Lung (tissue), 12 donors: ENCODE data around the gene PLEKHG4. TPM values are rescaled to one million over a fixed set of nuclear protein-coding genes. Genes with fewer than 3 reads are reported as not detected.
A peak's percentile ranks its signal among the peaks of the same experiment; 100 is the strongest.

Experiments used
- ATAC-seq: fragments of 200-7000 bp; cut with Tn5 transposase; one replicate; pipeline ENCODE4 v1.9.1; 2020; ENCODE audit warnings: moderate number of reproducible peaks; ENCODE audit not compliant: insufficient read depth, low FRiP score
- DNase-seq, 3 donors: peaks; one replicate each; pipeline ENCODE4 v3.0.0-alpha.2; 2013 to 2017
- H3K27ac ChIP-seq, 2 donors: one replicate each; pipeline ENCODE4 v1.5.1; 2013; ENCODE audit warnings: mild to moderate bottlenecking in 2 of 2, moderate library complexity in 2 of 2, control low read depth in 1 of 2, inconsistent platforms in 1 of 2, low read depth in 1 of 2, low read length in 1 of 2
- H3K27me3 ChIP-seq, 3 donors: one replicate each; pipeline ENCODE4 v1.5.1; 2013; ENCODE audit warnings: low read length in 2 of 3; ENCODE audit not compliant: control insufficient read depth in 3 of 3, insufficient read depth in 3 of 3
- H3K36me3 ChIP-seq, 4 donors: one replicate each; pipeline ENCODE4 v1.5.1; 2013; ENCODE audit warnings: low read length in 4 of 4, mild to moderate bottlenecking in 1 of 4, moderate library complexity in 1 of 4; ENCODE audit not compliant: control insufficient read depth in 4 of 4, insufficient read depth in 4 of 4
- H3K4me1 ChIP-seq, 5 donors: one replicate each; pipeline ENCODE4 v1.5.1; 2013; ENCODE audit warnings: low read length in 5 of 5, mild to moderate bottlenecking in 2 of 5, moderate library complexity in 1 of 5; ENCODE audit not compliant: control insufficient read depth in 5 of 5, insufficient read depth in 5 of 5
- H3K4me3 ChIP-seq: one replicate; pipeline ENCODE4 v1.5.1; 2013; ENCODE audit warnings: mild to moderate bottlenecking, control low read depth, moderate library complexity
- H3K9ac ChIP-seq, 2 donors: one replicate each; pipeline ENCODE4 v1.5.1; 2013; ENCODE audit warnings: low read length in 2 of 2, control low read depth in 1 of 2; ENCODE audit not compliant: insufficient read depth in 1 of 2
- H3K9me3 ChIP-seq, 4 donors: one replicate each; pipeline ENCODE4 v1.5.1; 2013; ENCODE audit warnings: low read length in 3 of 4, mild to moderate bottlenecking in 1 of 4, moderate library complexity in 1 of 4; ENCODE audit not compliant: control insufficient read depth in 4 of 4, insufficient read depth in 3 of 4
- CTCF ChIP-seq: IDR thresholded peaks from 2 replicates; pipeline ENCODE4 v1.5.1; 2012; ENCODE audit warnings: mild to moderate bottlenecking; ENCODE audit errors: control extremely low read depth, extremely low read depth
- WGBS, 2 donors: extraction: QIAGEN DNeasy Blood & Tissue Kit; methylation state at CpG; one replicate each; pipeline ENCODE4 v1.1.7; 2013; 5-methylcytosine and 5-hydroxymethylcytosine counted together
- polyA plus RNA-seq, 2 donors: library from polyadenylated mRNA; stranded (reverse); fragments of 200-250 nt; gene quantifications; one replicate each; pipeline ENCODE4 v1.2.1, GENCODE V29; 2013
- total RNA-seq, 2 donors: library from RNA; depleted of rRNA in 1 of 2; stranded (reverse); fragments of >200 nt in 1 of 2; gene quantifications; one replicate each; pipeline ENCODE4 v1.2.1, GENCODE V29; 2014 to 2021
- donor health status: control.
- donor health status: control.
- donor health status: Bipolar disorder and iron deficiency.
- donor health status: healthy.
- donor health status: DM: yes; HTN: yes; CAD: no.

The PLEKHG4 gene
- total and polyA plus RNA-seq, 4 donors, result 9.0 to 26.9 (median 17.1) TPM

- no peak overlapping the region for H3K9ac ChIP-seq
- no peak for TF ChIP-seq CTCF
- peaks cover 0 to 2% (median 0%) of the 10 kb centered on the region in 5 donors for H3K4me1 ChIP-seq
- no peak overlapping the region for H3K4me3 ChIP-seq
- no peak overlapping the region for H3K27ac ChIP-seq
- peak in 1 of 3 donors; percentile 33 for DNase-seq
- H3K9me3 ChIP-seq, result no peaks in the 10 kb centered on the region
- 81 to 87% methylated on average over 9 of the region's 9 CpGs for WGBS, 2 donors
- H3K27me3 ChIP-seq, result no peaks in the 10 kb centered on the region
- no peak for ATAC-seq
- H3K36me3 ChIP-seq, result peaks cover 0 to 18% (median 5%) of the 10 kb centered on the region in 4 donors
These were observed 15.1 kb upstream of the PLEKHG4 start for GRCh38 chr16:67264277-67264676.

DNA sequence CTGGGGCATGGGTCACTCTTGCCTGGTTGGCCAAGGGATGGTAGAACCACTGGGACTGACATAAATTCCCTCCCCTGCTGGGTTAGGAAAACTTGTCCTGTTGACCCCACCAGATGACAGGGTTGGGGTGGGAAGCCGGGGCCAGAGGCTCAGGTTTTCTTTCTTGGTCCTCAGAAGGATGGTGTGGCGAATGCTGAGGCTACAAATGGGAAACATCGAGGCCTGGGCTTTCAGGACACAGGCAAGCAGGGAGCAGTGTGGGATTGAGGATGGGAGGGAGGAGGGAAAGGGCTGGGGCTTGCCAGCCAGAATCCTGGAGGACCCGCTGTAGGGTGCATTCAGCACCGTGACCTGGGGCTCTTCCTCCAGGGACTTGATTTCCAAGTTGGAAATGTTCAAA, 14.5 kb upstream of the PLEKHG4 start:
- ATAC-seq, result no peak
- Histone ChIP-seq H3K27ac (no peak overlapping the region), H3K4me1 (peaks cover 0 to 4% (median 0%) of the 10 kb centered on the region in 5 donors), H3K27me3 (no peaks in the 10 kb centered on the region), H3K9ac (no peak overlapping the region), H3K9me3 (no peaks in the 10 kb centered on the region), H3K36me3 (peaks cover 0 to 18% (median 2%) of the 10 kb centered on the region in 4 donors), H3K4me3 (no peak overlapping the region)
- TF ChIP-seq CTCF, result no peak
- no peak for DNase-seq
- 92 to 96% methylated on average over 5 of the region's 5 CpGs for WGBS, 2 donors

GRCh38 chr16:67265834-67266233, 13.5 kb upstream of the PLEKHG4 start:
- Histone ChIP-seq H3K9ac (no peak overlapping the region), H3K4me3 (no peak overlapping the region), H3K36me3 (peaks cover 0 to 13% (median 2%) of the 10 kb centered on the region in 4 donors), H3K4me1 (peaks cover 0 to 4% (median 0%) of the 10 kb centered on the region in 5 donors), H3K9me3 (no peaks in the 10 kb centered on the region), H3K27ac (no peak overlapping the region), H3K27me3 (no peaks in the 10 kb centered on the region)
- TF ChIP-seq CTCF, result no peak
- ATAC-seq (no peak), DNase-seq (no peak)
- WGBS, 2 donors, result 63 to 72% methylated on average over 8 of the region's 8 CpGs

DNA sequence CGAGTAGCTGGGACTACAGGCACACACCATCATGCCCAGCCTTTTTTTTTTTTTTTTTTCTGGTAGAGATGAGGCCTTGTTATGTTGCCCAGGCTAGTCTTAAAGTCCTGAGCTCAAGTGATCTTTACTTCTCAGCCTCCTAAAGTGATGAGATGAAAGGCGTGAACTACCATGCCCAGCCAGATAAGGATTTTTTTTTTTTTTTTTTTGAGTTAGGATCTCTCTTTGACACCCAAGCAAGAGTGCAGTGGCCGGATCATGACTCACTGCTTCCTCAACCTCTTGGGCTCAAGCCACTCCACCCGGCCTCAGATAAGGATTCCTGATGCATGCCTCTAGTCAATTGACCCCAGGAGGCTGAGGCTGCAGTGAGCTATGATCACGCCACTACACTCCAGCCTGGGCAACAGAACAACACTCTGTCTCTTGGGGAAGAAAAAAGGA, 11.2 kb upstream of the PLEKHG4 start:
- no peak for TF ChIP-seq CTCF
- WGBS, 2 donors, result 49 to 72% methylated on average over 5 of the region's 5 CpGs
- Histone ChIP-seq H3K36me3 (peaks cover 0 to 5% (median 1%) of the 10 kb centered on the region in 4 donors), H3K9me3 (no peaks in the 10 kb centered on the region), H3K27ac (no peak overlapping the region), H3K4me1 (peaks cover 0 to 4% (median 0%) of the 10 kb centered on the region in 5 donors), H3K4me3 (no peak overlapping the region), H3K9ac (no peak overlapping the region), H3K27me3 (no peaks in the 10 kb centered on the region)
- ATAC-seq (peak; percentile 78), DNase-seq (no peak)
